Fibroblast of villous mesenchyme (primary cell): Measurements from ENCODE around the gene REXO1. TPM values are rescaled to one million over a fixed set of nuclear protein-coding genes. Genes with fewer than 3 reads are reported as not detected.
A peak's percentile ranks its signal among the peaks of the same experiment; 100 is the strongest.

ENCODE experiments used
- DNase-seq: peaks from one replicate; pipeline ENCODE4 v3.0.0-alpha.2; 2010; ENCODE audit warnings: low read depth
- H3K4me3 ChIP-seq: 2 replicates; pipeline ENCODE4 v1.5.1; 2011; ENCODE audit warnings: low read depth, mild to moderate bottlenecking, low read length
- CTCF ChIP-seq: IDR thresholded peaks from 2 replicates; pipeline ENCODE4 v1.5.1; 2012; ENCODE audit warnings: low read depth, mild to moderate bottlenecking, low read length; ENCODE audit not compliant: insufficient read depth
- total RNA-seq: library from RNA; depleted of rRNA; stranded (reverse); fragments of >200 nt; gene quantifications from 2 replicates; pipeline ENCODE4 v1.2.3, GENCODE V29; 2012

Gene REXO1
- total RNA-seq, 1 donor, result 11.2 TPM

DNA sequence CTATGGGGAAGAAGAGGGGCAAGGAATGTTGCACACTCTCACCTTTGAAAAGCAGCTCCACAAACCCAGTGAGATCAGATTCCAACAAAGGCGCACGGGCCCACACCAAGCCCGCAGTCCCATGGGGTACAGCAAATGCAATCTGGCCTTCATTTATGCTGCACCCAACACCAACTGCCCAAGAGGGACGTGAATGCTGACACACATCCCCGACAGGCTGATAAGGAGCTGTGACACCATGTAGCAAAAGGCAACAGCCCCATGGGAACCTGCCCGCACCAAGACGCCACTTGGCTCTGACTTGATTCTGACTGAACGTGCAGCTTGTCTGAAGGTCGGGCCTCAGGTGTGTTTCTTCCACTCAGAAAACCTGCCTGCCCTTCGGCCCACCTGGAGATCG is 17.3 kb downstream of the REXO1 start:
- no peak for DNase-seq
- no peak overlapping the region for H3K4me3 ChIP-seq
- TF ChIP-seq CTCF, result no peak

- no peak for DNase-seq
- no peak for TF ChIP-seq CTCF
These were observed 17.7 kb downstream of the REXO1 start for GRCh38 chr19:1830568-1830967.

DNA sequence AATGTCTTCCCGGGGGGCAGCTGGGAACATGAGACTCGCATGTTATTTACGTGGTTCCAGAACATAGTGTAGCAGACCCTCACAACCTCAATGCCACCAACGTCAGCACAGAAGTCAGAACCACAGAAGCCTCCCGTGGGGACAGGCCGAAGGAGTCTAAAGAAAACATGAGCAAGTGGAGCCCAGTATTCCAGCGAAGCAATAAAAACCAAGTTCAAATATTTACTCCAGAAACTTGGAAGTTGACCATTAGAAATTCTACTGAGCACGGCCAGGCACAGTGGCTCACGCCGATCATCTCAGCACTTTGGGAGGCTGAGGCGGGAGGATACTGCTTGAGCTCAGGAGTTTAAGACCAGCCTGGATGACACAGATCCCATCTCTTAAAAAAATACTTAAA is 18.3 kb downstream of the REXO1 start:
- H3K4me3 ChIP-seq, result no peak overlapping the region
- no peak for TF ChIP-seq CTCF
- DNase-seq, result no peak

More at GRCh38 chr19:1830568-1830967, 17.7 kb downstream of the REXO1 start:
- H3K4me3 ChIP-seq, result no peak overlapping the region

GRCh38 chr19:1828279-1829238 is 19.7 kb downstream of the REXO1 start:
- H3K4me3 ChIP-seq, result no peak overlapping the region
- DNase-seq, result no peak
- TF ChIP-seq CTCF, result no peak

GRCh38 chr19:1827566-1828278 is 20.6 kb downstream of the REXO1 start:
- TF ChIP-seq CTCF, result no peak
- H3K4me3 ChIP-seq, result no peak overlapping the region
- no peak for DNase-seq

DNA sequence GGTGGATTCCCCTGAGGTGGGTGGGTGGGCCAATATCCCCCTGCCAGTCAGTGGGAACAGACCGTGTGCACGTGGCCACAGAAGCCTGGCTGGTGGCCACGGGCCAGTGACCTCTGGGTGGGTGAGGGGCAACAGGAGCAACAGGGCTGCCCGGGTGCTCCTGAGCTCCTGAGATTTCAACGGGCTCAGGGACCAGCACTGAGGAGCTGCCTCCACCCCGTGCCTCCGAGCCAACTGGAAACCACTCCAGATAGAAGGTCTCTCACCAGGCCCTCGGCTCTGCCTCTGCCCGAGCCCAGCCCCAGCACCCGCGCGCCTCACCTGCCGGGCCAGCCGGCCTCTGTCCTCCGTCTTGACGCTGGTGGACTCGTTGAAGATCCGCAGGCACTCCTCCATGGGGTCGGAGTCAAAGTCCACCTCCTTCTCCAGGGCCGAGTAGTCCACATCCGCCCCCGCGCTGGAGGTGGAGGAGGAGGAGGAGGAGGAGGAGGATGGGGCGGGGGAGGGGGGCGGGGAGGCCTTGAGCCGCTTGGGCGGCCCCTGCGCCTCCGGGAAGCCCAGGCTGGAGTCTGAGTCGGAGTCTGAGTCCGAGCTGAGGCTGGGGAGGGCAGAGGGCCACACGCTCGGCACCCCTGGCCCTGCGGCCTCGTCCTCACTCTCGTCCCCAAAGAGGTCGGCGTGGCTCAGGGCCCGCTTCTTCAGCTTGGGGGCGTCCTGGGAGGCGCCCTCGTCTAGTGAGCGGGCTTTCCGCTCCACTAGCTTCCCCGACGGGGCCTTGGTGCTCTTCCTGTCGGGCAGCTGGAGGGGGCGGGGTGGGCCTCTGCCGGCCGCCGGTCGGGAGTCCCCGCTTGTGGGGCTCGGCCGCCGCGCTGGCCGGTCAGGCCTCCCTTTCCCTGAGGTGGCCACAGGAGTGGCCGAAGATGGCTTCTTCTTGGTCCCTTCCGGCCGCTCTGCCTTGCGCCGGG is 21.4 kb downstream of the REXO1 start:
- peak; percentile 13 for DNase-seq

More for the DNA sequence above, 21.4 kb downstream of the REXO1 start:
- H3K4me3 ChIP-seq, result no peak overlapping the region
- no peak for TF ChIP-seq CTCF
